ENCODE results near the gene RNF20.

- TF ChIP-seq, protein P1, sequence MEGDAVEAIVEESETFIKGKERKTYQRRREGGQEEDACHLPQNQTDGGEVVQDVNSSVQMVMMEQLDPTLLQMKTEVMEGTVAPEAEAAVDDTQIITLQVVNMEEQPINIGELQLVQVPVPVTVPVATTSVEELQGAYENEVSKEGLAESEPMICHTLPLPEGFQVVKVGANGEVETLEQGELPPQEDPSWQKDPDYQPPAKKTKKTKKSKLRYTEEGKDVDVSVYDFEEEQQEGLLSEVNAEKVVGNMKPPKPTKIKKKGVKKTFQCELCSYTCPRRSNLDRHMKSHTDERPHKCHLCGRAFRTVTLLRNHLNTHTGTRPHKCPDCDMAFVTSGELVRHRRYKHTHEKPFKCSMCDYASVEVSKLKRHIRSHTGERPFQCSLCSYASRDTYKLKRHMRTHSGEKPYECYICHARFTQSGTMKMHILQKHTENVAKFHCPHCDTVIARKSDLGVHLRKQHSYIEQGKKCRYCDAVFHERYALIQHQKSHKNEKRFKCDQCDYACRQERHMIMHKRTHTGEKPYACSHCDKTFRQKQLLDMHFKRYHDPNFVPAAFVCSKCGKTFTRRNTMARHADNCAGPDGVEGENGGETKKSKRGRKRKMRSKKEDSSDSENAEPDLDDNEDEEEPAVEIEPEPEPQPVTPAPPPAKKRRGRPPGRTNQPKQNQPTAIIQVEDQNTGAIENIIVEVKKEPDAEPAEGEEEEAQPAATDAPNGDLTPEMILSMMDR (IDR thresholded peaks at IDR 0.05; ENCODE audit: borderline replicate concordance, extremely low read depth, low read length, poor library complexity, severe bottlenecking): no peak
- no peak for TF ChIP-seq EZH2 (IDR thresholded peaks at IDR 0.05; ENCODE audit: borderline replicate concordance, low read depth, low read length, severe bottlenecking)
Measured at GRCh38 chr9:101574731-101575333, 41.2 kb downstream of the RNF20 start.

Data from DND-41 (cell line).